Natural killer cell (primary cell): ENCODE results near the gene DPH3. TPM values are rescaled to one million over a fixed set of nuclear protein-coding genes. Genes with fewer than 3 reads are reported as not detected.

Source experiments
- ATAC-seq, 3 donors: fragments of 150-1000 bp in 2 of 3; fragments of 200-7000 bp in 1 of 3; cut with Tn5 transposase; 1 replicate in 1 of 3; 2 replicates in 2 of 3; pipeline ENCODE4 v1.10.0; 2021; ENCODE audit warnings: mild to moderate bottlenecking in 2 of 3, moderate library complexity in 2 of 3
- DNase-seq, 2 donors: peaks; one replicate each; pipeline versions ENCODE4 v3.0.0 to v3.0.0-alpha.2; 2013 to 2021; ENCODE audit warnings: mixed read lengths in 1 of 2
- H3K27ac ChIP-seq: one replicate; pipeline ENCODE4 v1.5.1; 2013; ENCODE audit warnings: mild to moderate bottlenecking, low read length
- H3K27me3 ChIP-seq: one replicate; pipeline ENCODE4 v1.6.1; 2013; ENCODE audit warnings: low read length; ENCODE audit not compliant: control insufficient read depth, insufficient read depth
- H3K36me3 ChIP-seq: one replicate; pipeline ENCODE4 v1.6.1; 2013; ENCODE audit warnings: low read length; ENCODE audit not compliant: control insufficient read depth, insufficient read depth
- H3K4me1 ChIP-seq: one replicate; pipeline ENCODE4 v1.6.1; 2013; ENCODE audit warnings: low read length; ENCODE audit not compliant: control insufficient read depth, insufficient read depth
- H3K4me3 ChIP-seq: one replicate; pipeline ENCODE4 v1.5.1; 2013; ENCODE audit warnings: low read length
- H3K9me3 ChIP-seq: one replicate; pipeline ENCODE4 v1.6.1; 2013; ENCODE audit warnings: low read length; ENCODE audit not compliant: control insufficient read depth, insufficient read depth
- H3K27ac Mint-ChIP-seq, 2 donors: one replicate each; pipeline ENCODE4 v1.8.0; 2022; ENCODE audit warnings: mild to moderate bottlenecking in 2 of 2, mixed read lengths in 2 of 2, moderate library complexity in 1 of 2
- H3K27me3 Mint-ChIP-seq, 2 donors: one replicate each; pipeline ENCODE4 v1.8.0; 2022; ENCODE audit warnings: low read depth in 2 of 2, mixed read lengths in 2 of 2
- H3K36me3 Mint-ChIP-seq: one replicate; pipeline ENCODE4 v1.8.0; 2022; ENCODE audit warnings: mixed read lengths
- H3K4me1 Mint-ChIP-seq, 2 donors: one replicate each; pipeline ENCODE4 v1.8.0; 2022; ENCODE audit warnings: mixed read lengths in 2 of 2
- H3K4me3 Mint-ChIP-seq: one replicate; pipeline ENCODE4 v1.8.0; 2022; ENCODE audit warnings: mild to moderate bottlenecking, moderate library complexity, mixed read lengths
- H3K9me3 Mint-ChIP-seq, 2 donors: one replicate each; pipeline ENCODE4 v1.8.0; 2022; ENCODE audit warnings: mixed read lengths in 2 of 2
- CTCF ChIP-seq: fragments of 200-600 bp; IDR thresholded peaks from one replicate; pipeline ENCODE4 v1.8.0; 2022; ENCODE audit warnings: antibody characterized with exemption
- WGBS: methylation state at CpG from one replicate; pipeline ENCODE4 v1.1.7; 2013; ENCODE audit warnings: missing lambda C conversion rate; ENCODE audit not compliant: insufficient coverage; 5-methylcytosine and 5-hydroxymethylcytosine counted together
- intact Hi-C: fragments of 100-400 bp; cut with micrococcal nuclease; formaldehyde crosslinking; loops from one replicate; pipeline ENCODE4 v1.14.2; 2022
- total RNA-seq, 4 donors: library from RNA; stranded (reverse); fragments of 120-200 nt in 1 of 4; gene quantifications; one replicate each; pipeline versions ENCODE4 v1.2.3 to v1.2.4, GENCODE V29; 2013 to 2022

The DPH3 gene
- total RNA-seq, 3 donors from 2014 or later (not counting 1 experiment from before 2014, with no cell fraction given) = 20.4 to 27.3 (median 22.8) TPM

- Histone ChIP-seq H3K4me1 (no peaks in the 10 kb centered on the region), H3K27me3 (no peaks in the 10 kb centered on the region), H3K36me3 (no peaks in the 10 kb centered on the region), H3K4me3 (no peak overlapping the region), H3K27ac (no peak overlapping the region), H3K9me3 (no peaks in the 10 kb centered on the region)
- Mint-ChIP-seq H3K27ac (no peak overlapping the region), H3K9me3 (no peaks in the 10 kb centered on the region), H3K27me3 (no peaks in the 10 kb centered on the region), H3K36me3 (no peaks in the 10 kb centered on the region), H3K4me3 (no peak overlapping the region), H3K4me1 (peaks cover 0 to 3% of the 10 kb centered on the region in 2 donors)
- no peak for TF ChIP-seq CTCF
- ATAC-seq (no peak), DNase-seq (no peak)
- intact Hi-C loops = no loop called here
- 95% methylated on average over 3 of the region's 5 CpGs for WGBS
Observed at GRCh38 chr3:16242177-16242576, 22.6 kb downstream of the DPH3 start.

- no peak overlapping the region for H3K27ac ChIP-seq
- H3K27me3 Mint-ChIP-seq = no peaks in the 10 kb centered on the region
- H3K36me3 ChIP-seq = no peaks in the 10 kb centered on the region
- no peaks in the 10 kb centered on the region for H3K4me1 ChIP-seq
- intact Hi-C loops = no loop called here
- H3K9me3 ChIP-seq = no peaks in the 10 kb centered on the region
- no peaks in the 10 kb centered on the region for H3K9me3 Mint-ChIP-seq
- TF ChIP-seq CTCF = no peak
- no peak overlapping the region for H3K27ac Mint-ChIP-seq
- H3K27me3 ChIP-seq = no peaks in the 10 kb centered on the region
- no peak overlapping the region for H3K4me3 ChIP-seq
- H3K4me3 Mint-ChIP-seq = no peak overlapping the region
- no peak for DNase-seq
- 97% methylated on average over 5 of the region's 5 CpGs for WGBS
- H3K4me1 Mint-ChIP-seq = no peaks in the 10 kb centered on the region
- no peak for ATAC-seq
- no peaks in the 10 kb centered on the region for H3K36me3 Mint-ChIP-seq
Observed at GRCh38 chr3:16241225-16241624, 23.5 kb downstream of the DPH3 start.

- DNase-seq (no peak), ATAC-seq (no peak)
- Mint-ChIP-seq H3K27ac (no peak overlapping the region), H3K36me3 (no peaks in the 10 kb centered on the region), H3K9me3 (no peaks in the 10 kb centered on the region), H3K4me3 (no peak overlapping the region), H3K4me1 (no peaks in the 10 kb centered on the region), H3K27me3 (no peaks in the 10 kb centered on the region)
- H3K27ac ChIP-seq = no peak overlapping the region
- no peaks in the 10 kb centered on the region for H3K4me1 ChIP-seq
- intact Hi-C loops = no loop called here
- no peaks in the 10 kb centered on the region for H3K27me3 ChIP-seq
- no peak for TF ChIP-seq CTCF
- H3K36me3 ChIP-seq = no peaks in the 10 kb centered on the region
- 87% methylated on average over 6 of the region's 6 CpGs for WGBS
- no peaks in the 10 kb centered on the region for H3K9me3 ChIP-seq
- no peak overlapping the region for H3K4me3 ChIP-seq
Observed at GRCh38 chr3:16240229-16241023, 24.3 kb downstream of the DPH3 start.

- H3K27ac ChIP-seq = no peak overlapping the region
- no peak for ATAC-seq
- H3K36me3 Mint-ChIP-seq = no peaks in the 10 kb centered on the region
- H3K36me3 ChIP-seq = no peaks in the 10 kb centered on the region
- no peak for TF ChIP-seq CTCF
- H3K27me3 Mint-ChIP-seq = no peaks in the 10 kb centered on the region
- no peak for DNase-seq
- intact Hi-C loops = no loop called here
- H3K27me3 ChIP-seq = no peaks in the 10 kb centered on the region
- no peaks in the 10 kb centered on the region for H3K4me1 Mint-ChIP-seq
- H3K27ac Mint-ChIP-seq = no peak overlapping the region
- 92% methylated on average over 2 of the region's 4 CpGs for WGBS
- H3K4me3 ChIP-seq = no peak overlapping the region
- no peaks in the 10 kb centered on the region for H3K9me3 Mint-ChIP-seq
- no peaks in the 10 kb centered on the region for H3K9me3 ChIP-seq
- H3K4me1 ChIP-seq = no peaks in the 10 kb centered on the region
- H3K4me3 Mint-ChIP-seq = no peak overlapping the region
Observed at GRCh38 chr3:16239780-16240179, 25.0 kb downstream of the DPH3 start.
